GM18858 (cell line): Measurements from ENCODE around the gene TRAF6.
A peak's percentile ranks its signal among the peaks of the same experiment; 100 is the strongest.
"Not testable (repeated sequence)": the region's sequence is repeated elsewhere in the genome, so short reads cannot be mapped to it uniquely, and the experiment has no call there.

Experiments used
- ATAC-seq: cut with Tn5 transposase; IDR thresholded peaks from one replicate; pipeline ENCODE4 v1.9.1; 2021; ENCODE audit not compliant: unreplicated experiment

Gene TRAF6

DNA sequence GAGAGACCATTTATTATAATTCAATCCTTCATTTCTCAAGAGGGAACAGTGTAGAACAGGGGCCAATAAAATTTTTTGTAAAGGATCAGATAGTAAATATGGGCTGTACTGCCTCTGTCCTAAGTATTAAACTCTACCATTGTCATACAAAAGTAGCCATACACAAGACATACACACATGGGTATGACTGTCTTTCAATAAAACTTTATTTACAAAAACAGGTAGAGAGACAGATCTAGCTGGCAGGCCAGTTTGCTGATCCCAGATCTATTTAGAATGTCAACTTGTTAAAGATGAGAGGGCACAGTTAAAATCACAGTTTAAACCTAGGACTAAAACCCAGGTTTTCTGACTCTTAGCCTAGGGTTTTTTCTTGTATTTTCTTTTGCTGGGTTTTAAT, 16.7 kb downstream of the TRAF6 start:
- no peak for ATAC-seq

DNA sequence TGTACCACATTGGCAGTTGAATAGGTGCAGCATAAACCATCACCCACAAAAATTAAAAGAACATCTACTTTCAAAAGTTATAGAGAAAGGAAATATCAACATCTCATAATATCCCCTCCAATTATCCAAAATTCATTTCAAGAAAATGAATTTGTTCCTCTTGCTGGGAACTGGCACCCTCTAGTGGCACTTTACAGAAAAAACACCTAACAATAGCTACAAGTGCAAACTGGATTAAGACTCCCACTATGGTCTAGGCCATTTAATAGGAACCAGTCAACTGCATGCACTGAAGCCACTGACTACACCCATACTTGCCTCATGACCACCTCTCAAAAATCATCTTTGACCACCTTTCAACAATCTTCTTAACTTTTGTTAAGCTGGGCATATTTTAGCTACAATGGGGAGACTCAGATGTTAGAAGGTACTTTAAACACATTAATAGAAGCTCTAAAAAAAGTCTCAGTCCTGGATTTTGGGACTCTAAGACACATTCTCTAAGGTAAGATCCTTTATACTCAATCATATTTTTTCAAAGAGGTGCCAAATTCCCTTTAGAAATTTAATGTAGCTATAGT, 17.3 kb downstream of the TRAF6 start:
- peak; percentile 55 for ATAC-seq

DNA sequence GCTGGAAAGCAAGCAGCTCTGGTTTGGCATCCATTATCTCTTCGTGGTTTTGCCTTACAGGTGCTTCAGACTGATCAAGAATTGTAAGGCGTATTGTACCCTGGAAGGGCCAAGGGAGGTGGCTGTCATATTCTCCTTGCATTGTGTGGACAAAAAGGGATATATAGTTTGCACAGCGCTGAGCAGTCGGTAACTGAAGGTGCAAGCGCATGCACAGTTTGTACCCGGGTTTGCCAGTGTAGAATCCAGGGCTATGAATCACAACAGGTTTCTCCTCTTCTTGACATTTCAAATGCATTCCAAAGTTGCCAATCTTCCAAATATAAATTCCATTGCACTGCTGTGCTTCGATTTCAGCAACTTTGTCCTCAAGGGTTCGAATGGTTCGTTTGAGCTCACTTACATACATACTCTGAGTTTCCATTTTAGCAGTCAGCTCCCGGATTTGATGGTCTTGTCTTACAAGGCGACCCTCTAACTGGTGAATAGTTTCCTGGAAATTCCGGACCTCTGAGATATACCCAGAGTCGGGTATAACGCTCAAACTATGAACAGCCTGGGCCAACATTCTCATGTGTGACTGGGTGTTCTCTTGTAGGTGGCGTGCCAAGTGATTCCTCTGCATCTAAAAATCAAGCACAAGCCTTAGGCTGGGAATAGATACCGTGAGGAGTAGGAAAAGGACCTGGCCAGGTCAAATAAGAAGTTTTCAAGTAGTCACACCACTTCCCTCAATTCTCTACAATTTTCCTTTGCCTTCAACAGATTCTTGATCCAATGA, 19.9 kb downstream of the TRAF6 start:
- no peak for ATAC-seq

DNA sequence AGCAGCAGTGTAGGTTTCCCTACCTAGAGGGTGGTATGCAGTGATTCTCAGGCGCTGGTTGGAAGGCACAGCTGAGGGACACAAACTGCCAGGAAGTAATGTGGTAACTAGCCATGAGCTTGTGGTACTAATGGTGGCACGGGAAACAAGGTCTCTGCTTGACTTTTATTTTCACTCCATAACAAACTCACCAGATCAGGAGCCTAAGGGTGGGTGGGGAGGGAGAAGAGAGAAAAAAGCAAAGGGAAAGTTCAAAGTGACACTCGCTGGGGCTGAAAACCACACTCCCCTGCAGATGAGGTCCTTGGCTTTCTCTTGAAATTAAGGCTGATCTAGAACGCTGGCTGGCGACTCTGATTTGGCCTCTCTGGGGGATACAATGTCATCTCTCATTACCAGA, 22.0 kb downstream of the TRAF6 start:
- ATAC-seq, result peak; percentile 46

DNA sequence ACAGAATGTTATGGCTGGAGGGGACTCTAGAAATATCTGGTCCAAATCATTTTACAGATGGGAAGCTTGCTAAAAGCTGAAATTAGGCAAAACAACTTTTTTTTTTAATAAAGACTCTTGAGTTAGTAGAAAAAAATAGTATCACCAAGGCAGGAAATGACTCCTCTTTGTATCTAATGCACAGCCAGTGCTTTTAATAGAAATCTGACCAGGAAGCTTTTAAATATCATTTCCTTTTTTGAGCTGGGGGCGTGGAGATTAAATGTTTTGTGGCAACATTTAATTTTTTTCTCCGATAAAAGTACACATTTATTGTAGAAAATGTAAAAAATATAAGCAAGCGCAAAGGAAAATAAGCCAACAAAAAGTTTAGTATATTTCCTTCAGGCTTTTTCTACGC, 22.5 kb downstream of the TRAF6 start:
- no peak for ATAC-seq

DNA sequence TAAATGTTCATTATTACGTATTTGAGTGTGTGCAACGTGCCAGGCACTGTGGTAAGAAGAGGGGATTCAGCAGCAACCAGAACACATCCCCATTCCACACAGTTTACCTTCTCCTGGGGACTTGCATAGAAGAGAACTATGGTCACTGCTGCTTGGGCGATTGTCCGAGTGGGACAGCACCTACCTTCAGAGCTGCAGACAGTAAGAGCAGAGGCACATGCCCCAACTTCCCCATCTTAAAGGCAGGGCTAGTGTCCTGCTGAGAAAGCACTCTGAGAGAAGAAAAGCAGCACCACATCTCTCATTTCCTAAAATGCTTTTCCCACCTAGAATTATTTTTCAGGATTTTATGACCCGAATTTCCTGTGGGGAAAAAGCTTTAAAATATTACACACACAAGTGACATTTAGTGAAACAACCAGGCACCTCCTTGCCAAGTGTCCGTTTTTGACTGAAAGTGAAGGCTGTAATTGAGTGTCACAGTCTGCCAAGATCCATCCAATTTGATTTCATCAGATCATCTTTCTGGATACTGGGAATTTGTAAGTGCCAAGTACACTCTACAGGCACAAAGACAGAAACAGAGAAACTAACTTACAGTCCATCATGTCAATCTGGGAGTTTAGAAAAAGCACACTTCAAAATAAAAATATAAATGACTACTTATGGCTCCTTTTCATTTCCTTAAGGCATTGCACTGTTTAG, 24.6 kb downstream of the TRAF6 start:
- ATAC-seq, result no peak

DNA sequence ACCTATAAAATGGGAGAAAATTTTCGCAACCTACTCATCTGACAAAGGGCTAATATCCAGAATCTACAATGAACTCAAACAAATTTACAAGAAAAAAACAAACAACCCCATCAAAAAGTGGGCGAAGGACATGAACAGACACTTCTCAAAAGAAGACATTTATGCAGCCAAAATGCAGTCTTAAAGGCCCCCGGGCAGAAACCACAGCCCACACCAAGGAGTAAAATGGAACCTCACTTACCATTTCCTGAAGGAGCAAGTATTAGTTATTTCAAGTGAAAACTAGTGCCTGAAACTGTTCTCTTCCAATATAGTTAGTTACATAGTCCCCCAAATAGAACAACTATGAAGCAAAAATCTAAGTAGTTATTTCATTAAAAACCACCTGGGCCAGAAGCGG, 27.0 kb downstream of the TRAF6 start:
- not testable (repeated sequence) for ATAC-seq

DNA sequence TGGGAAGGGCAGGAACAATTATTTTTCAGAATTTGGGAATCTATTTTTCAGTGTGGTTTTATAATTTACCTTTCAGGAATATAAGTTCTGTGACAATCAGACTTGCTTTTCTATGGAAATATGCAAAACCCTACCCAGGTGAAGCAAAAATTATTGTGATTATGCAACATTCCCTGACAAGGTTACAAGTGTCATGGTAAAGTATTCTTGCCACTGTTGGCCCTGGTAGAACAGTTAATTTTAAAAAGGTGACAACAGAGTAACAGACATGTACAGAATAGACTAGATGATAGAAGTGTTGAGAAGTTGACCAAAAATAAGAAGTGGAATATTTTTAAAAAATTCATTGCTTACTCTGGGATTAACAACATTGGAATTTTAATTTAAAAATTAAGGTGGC, 29.2 kb downstream of the TRAF6 start:
- ATAC-seq, result no peak

DNA sequence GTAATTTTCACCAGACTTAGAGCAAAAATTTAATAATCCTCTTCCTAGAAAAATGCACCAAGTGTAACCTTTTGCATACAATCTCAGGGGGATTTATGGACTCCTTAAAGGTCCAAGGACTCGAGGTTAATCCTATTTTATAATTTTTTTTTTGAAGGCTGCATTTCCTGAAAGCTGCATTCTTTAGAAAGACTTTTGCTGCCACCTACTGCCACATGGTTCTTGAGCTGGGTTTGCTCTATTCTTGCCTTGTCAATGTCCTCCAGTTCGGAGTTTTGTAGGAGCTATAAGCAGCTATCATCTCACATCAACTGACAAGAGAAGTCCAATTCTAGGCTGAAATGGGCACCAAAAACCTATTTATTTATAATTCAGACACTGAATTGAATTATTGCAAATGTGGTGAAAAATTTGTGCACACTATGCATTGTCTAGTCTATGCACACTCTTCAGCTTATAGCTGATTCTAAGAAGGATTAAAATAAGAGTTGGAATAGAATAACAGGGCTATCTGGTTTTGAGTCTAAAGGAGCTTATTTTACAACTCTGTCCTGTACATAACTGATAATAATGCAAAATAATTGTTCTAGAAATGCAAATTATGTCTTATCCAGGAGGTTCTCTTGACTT, 31.3 kb downstream of the TRAF6 start:
- ATAC-seq, result no peak

DNA sequence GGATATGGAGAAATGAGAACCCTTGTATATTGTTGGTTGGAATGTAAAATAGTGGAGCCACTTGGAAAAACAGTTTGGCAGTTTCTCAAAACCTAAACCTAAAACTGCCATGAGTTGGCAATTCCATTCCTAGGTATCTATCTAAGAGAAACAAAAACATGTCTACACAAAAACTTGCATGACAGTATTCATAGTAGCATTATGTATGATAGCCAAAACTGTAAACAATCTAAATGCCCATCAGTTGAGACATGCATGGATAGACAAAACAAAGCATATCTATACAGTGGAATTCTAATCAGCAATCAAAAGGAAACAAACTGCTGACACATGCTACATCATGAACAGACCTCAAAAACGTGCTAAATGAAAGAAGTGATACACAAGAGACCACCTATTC, 34.9 kb downstream of the TRAF6 start:
- no peak for ATAC-seq

DNA sequence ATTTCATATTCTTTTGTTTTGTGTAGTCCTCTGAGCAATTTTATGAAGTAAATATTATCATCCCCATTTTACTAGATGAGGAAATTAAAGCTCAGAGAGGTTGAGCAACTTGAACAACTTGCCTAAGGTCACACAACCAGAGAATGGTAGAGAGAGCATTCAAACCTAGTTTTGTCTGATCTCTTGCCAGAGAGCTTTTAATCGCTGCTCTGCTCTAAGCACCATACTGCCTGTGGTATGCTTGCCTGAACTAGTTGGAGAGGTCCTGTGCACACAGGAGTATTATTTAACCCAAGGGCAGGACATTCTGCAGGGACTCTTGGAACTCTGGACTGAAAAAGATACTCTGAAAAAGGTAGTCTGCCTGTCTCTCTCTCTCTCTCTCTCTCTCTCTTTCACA, 38.5 kb downstream of the TRAF6 start:
- ATAC-seq, result no peak

DNA sequence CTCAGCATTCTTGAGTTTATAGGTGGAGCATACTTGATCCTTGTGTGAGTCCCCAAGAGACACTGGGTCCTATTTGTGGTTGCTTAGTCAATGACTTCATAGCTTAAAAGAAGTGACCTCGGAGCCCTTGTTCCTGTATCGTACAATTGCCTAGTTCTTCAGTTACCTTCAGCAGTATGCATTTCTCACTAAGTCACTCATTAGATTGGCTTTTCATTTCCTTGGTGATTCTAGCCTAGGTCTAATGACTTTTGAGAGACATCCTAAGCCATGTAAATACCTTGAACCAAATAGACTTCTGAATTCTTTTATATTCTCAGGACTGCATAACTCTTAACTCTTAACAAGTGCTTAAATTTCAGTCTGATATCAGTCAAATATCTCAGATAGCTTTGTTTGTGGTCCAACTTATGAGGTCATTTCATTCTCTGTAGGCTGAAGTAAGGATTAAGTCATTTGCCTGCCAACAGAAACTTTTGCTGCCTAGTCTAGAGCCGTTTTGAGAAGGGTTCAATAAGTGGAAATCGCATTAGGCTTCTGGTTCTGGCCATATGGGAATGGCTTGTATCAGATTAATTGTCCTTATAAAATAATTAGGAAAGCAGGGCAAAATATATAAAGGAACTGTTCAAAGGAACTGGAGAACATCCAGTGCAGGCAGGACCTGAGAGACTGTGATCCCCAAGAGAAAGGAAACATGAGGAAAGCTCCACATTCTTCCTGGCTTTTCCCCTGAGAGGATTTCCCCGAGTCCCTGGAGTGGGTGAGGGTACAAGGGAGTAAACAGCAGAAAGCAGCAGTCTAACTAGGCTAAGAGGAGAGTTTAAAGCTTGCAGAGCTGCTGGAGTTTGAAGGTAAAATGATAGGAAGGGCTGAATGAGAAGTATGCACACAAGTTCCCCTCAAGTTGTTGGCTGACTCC, 39.9 kb downstream of the TRAF6 start:
- no peak for ATAC-seq

DNA sequence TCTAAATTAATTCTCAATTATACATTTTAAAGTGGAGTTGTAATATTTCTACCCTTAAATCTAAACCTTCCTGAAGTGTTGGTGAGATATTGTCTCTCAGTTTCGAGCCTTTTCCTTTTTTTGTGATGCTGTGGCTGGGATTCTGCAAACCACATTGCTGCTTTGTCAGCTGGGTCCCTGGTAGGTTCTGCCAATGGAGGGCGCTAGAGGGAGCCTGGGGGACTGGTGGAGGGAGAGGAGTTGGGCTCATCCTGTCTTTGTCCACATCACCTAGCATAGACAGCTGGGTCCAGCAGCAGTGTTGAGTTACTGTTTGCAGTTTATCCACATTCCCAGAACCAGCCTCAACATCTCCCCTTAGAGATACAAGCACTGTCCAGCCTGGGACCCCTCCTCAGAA, 41.0 kb downstream of the TRAF6 start:
- no peak for ATAC-seq

DNA sequence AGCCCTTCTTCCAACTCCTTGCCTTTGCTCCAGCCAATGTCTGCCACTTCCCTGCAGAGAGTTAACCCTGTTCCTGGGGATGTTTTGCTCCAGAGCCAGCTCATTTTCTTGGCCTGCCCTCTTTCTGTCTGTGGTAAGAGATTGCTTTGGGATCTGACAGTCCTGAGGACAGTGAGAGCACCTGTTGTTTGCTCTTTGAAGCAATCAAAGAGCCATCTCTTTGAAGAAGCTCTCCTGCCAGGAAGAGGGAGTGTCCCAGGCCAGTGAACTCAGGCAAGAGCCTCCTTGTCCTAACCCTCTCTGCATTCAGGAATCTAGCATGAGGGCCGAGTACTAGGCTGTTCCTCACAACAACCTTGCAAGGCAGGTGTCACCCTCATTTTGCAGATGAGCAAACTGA, 42.2 kb downstream of the TRAF6 start:
- ATAC-seq, result no peak

DNA sequence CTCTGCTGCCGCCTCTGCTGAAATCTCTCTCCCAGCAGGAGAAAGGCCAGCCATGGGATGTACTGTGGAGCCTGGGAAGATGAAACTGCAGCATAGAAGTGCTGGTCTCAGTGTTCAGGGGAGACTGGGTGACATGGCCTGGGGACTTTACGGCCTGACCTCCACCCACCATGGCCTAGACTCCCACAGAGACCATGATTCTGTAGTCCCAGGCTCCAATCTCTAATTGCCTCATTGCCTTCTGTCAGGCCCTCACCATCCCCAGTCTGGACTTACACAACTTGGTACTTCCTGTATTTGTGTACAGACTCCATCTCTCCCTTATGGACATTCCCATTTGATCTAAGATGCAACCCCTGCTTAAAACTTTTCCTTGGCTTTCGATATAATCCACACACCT, 43.1 kb downstream of the TRAF6 start:
- ATAC-seq, result no peak

DNA sequence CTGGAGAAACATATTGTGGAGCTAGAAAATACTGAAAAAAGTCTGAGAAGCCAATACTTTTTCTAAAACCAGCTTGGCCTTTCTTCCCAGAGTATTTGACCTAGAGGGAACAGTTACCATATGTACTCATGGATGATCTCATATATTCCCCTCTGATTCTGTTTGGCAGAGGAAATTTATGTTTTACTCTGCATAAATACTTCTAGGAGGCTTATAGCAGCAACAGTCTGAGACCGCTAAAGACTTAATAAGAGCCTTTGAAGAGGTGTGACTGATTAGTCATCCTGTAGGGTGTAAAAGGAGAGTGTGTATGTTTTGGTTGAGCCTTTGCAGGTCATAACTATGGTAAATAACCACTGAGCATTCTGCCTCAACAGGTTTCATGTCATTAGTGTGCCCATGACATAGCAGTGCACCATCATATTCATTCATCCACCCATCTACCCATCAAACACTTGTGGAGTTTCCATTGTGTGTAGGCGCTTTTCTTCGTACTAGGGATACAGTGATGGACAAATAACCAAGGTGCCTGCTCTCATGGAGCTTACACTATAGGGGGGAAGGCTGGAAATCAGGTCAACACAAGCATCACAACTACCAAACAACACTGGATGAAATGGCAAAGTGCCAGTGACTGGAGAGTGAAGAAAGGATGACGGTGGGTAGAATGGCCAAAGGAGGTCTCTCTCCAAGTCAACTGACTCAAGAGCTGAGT, 44.5 kb downstream of the TRAF6 start:
- no peak for ATAC-seq

DNA sequence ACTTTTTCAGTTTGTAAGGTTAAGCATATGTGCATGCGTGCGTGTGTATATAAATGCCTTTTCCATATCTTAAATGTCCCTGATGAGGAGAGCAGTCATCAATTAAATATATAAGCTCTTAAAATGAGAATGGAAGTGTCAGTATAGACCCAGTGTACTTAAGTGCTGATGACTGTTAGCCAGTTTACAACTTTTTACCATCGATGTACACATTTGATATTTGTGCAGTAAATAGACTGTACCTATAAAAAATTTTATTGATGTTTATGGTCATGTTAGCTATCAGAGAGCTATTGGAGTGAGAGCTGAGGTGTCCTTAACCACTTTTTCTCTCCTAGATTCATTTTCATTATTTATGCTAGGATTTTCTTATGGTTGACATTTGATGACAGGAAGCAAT, 45.4 kb downstream of the TRAF6 start:
- no peak for ATAC-seq

DNA sequence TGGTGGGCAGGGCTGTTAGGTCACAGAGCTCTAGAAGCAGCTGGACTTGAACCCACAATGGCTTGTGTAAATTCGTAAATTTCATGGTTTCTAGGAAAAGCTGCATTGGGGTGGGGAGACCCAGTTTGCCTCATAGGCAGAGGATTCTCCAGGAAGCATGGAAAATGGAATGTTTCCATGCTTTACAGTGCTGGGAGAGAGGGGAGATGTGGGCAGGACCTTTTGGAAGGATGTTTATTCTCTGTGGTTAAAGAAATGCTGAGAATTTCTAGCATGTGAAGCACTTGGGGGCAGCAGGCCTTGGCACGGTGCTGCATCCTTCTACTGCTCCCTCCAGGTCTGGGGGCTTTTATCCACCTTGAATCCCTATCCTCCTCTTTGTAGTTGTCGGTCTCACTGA, 46.3 kb downstream of the TRAF6 start:
- no peak for ATAC-seq

DNA sequence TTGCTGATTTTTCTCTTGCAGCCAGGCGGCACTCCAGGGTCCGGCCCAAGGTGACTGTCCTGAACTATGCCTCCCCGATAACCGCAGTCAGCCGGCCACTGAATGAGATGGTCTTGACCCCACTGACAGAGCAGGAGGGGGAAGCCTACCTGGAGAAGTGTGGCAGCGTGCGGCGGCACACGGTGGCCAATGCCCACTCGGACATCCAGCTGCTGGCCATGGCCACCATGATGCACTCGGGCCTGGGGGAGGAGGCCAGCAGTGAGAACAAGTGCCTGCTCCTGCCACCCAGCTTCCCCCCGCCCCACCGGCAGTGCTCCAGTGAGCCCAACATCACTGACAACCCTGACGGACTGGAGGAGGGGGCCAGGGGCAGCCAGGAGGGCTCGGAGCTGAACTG, 47.8 kb downstream of the TRAF6 start:
- ATAC-seq, result no peak

DNA sequence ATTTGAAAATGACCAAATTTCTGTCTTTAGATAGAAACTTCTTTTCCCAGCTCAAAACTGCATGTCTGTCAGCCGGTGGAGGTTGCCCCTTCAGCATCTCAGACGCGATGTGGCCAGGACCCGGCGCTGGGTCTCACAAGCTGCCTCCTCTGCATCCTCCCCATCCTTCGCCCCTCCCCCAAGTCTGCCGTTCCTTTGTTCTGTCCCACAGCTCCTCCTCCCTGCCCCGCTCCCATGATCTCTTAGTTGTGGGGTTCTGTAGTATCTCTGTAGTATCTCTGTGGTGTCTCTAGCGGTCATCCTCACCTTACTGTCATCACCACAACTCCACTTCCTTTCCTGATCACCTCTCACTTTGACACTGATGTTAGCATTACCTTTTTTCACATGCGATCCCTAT, 49.9 kb downstream of the TRAF6 start:
- ATAC-seq, result no peak
